ENCODE results near the gene ACER1.
"Not testable (repeated sequence)": the region's sequence is repeated elsewhere in the genome, so short reads cannot be mapped to it uniquely, and the experiment has no call there.

Gene ACER1

DNA sequence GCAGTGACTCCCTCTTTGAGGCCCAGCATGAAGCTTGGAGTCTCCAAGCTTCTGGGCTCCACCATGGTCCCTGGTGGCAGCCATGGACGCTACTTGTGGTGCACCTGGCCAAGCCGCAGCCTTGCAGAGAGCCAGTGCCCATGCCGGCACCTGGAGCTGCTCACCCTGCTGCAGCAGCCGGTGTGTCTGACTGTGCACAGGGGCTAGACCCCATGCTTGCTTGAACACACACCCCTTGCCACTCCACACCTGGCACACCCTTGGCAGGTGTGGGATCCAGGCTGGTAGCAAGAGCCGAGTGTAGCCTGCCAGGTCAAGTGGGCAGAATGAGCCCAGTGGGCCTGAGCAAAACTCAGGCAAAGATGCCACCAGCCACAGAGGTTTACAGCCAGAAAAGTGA, 35.0 kb downstream of the ACER1 start:
- no peak overlapping the region for H3K4me3 ChIP-seq (ENCODE audit: low read length)
- no peak overlapping the region for H2AFZ ChIP-seq (ENCODE audit: low read depth, low read length)
- H3K9me3 ChIP-seq (ENCODE audit: low read length): peaks cover 7% of the 10 kb centered on the region
- no peaks in the 10 kb centered on the region for H3K27me3 ChIP-seq (ENCODE audit: insufficient read depth, low read length)
- no peaks in the 10 kb centered on the region for H3K4me1 ChIP-seq (ENCODE audit: insufficient read depth, low read length)
- H3K36me3 ChIP-seq (ENCODE audit: insufficient read depth, low read length): no peaks in the 10 kb centered on the region

DNA sequence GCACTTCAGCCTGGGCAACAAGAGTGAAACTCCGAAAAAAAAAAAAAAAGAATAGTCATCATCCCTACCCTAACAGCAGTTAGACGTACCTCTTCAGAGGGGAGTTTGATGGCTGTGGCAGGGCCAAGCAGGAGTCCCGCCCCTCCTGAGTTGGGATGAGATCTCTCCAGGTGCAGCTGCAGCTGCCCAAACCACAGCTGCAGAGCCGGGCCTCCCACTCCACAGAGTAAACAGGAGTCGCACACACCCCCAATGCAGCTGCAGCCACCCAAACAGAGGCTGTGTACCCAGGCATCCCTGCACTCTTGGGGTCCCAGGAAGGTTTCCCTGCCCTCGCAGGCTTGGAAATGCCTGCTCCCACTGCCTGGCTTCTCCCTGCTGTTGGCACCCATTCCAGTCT, 36.2 kb downstream of the ACER1 start:
- Histone ChIP-seq H2AFZ (ENCODE audit: low read depth, low read length) (no peak overlapping the region), H3K4me1 (ENCODE audit: insufficient read depth, low read length) (no peaks in the 10 kb centered on the region), H3K36me3 (ENCODE audit: insufficient read depth, low read length) (no peaks in the 10 kb centered on the region), H3K9me3 (ENCODE audit: low read length) (peaks cover 11% of the 10 kb centered on the region), H3K4me3 (ENCODE audit: low read length) (no peak overlapping the region), H3K27me3 (ENCODE audit: insufficient read depth, low read length) (no peaks in the 10 kb centered on the region)

DNA sequence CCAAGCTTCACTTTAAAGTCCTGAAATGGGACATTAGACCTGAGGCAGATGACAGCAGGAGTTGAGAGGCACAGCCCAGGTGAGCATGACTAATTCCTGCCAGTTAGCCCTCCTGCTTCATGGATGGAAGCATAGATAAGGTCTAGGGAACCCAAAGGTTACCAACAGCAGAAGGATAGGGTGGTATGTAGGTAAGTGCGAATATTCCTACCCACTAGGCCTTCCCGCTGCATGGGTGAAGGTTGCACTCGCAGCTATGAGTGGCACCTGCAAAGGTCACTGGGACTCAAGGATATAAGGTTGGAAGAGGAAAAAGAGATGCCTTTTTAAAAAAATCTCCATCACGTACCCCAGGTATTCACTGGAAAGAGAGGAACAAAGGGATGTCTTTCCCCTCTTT, 41.4 kb downstream of the ACER1 start:
- Histone ChIP-seq H2AFZ (ENCODE audit: low read depth, low read length) (no peak overlapping the region), H3K4me3 (ENCODE audit: low read length) (no peak overlapping the region)

DNA sequence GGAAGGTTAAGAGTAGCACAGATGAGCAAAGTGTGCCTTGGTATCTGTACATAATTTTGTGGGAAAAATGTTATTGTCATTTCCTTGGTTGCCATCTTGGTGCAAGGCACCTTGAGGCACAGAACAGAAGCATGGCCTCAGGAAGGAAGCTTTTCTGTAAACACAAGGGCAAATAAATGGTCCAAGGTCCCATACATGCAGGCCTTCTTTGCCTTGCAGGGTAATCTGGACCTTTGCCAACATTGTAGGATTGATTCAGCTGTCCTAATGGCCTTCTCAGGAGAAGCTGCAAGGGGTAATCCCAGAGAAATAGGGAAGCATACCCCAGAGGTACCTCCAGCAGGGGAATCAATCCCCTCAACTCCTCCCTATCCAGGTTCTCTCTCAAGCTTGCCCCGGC, 44.7 kb downstream of the ACER1 start:
- no peaks in the 10 kb centered on the region for H3K27me3 ChIP-seq (ENCODE audit: insufficient read depth, low read length)
- H3K4me3 ChIP-seq (ENCODE audit: low read length): no peak overlapping the region
- H2AFZ ChIP-seq (ENCODE audit: low read depth, low read length): no peak overlapping the region
- H3K9me3 ChIP-seq (ENCODE audit: low read length): peaks cover 24% of the 10 kb centered on the region
- H3K4me1 ChIP-seq (ENCODE audit: insufficient read depth, low read length): no peaks in the 10 kb centered on the region
- no peaks in the 10 kb centered on the region for H3K36me3 ChIP-seq (ENCODE audit: insufficient read depth, low read length)

More for the DNA sequence above, 41.4 kb downstream of the ACER1 start:
- no peaks in the 10 kb centered on the region for H3K36me3 ChIP-seq (ENCODE audit: insufficient read depth, low read length)
- no peaks in the 10 kb centered on the region for H3K27me3 ChIP-seq (ENCODE audit: insufficient read depth, low read length)
- H3K4me1 ChIP-seq (ENCODE audit: insufficient read depth, low read length): no peaks in the 10 kb centered on the region
- peaks cover 20% of the 10 kb centered on the region for H3K9me3 ChIP-seq (ENCODE audit: low read length)

DNA sequence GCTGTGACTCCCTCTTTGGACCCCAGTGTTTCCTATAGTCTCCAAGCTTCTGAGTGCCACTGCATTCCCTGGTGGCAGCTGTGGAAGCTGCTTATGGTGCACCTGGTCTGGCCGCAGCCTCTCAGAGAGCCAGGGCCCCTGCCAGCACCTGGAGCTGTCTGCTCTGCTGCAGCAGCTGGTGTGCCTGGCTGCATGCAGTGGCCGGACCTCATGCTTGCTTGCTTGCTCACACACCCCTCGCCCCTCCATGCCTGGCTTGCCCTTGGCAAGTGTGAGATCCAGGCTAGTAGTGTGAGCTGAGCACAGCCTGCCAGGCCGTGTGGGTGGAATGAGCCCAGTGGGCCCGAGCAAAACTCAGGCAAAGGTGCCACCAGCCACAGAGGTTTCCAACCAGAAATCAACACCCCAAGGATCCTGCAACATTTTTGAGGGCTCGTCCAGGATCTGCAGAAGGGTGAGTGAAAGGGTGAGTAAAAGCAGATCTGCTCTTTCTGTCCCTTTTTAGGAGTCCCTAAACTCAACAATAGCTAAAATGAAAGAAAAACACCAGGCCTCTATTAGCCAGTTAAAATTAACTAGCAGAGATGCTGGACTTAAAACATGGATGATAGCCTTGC, 46.0 kb downstream of the ACER1 start:
- Histone ChIP-seq H3K9me3 (ENCODE audit: low read length) (peaks cover 20% of the 10 kb centered on the region), H3K27me3 (ENCODE audit: insufficient read depth, low read length) (no peaks in the 10 kb centered on the region)

DNA sequence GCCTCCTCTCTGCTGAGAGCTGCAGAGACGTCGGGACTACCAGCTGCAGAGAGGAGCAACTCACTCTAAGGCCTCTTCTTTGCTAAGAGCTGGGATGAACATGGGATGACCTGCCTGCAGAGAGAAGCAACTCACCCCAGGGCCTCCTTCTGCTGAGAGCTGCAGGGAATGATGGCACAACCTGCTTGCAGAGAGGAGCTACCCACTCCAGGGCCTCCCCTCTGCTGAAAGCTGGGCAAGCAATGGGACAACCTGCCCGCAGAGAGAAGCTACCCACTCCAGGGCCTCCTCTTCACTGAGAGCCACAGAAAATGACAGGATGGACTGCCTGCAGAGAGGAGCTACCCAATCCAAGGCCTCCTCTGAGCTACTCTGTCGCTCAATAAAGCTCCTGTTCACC, 46.7 kb downstream of the ACER1 start:
- H3K9me3 ChIP-seq (ENCODE audit: low read length): peaks cover 13% of the 10 kb centered on the region
- no peaks in the 10 kb centered on the region for H3K36me3 ChIP-seq (ENCODE audit: insufficient read depth, low read length)
- H3K27me3 ChIP-seq (ENCODE audit: insufficient read depth, low read length): no peaks in the 10 kb centered on the region
- no peaks in the 10 kb centered on the region for H3K4me1 ChIP-seq (ENCODE audit: insufficient read depth, low read length)
- H3K4me3 ChIP-seq (ENCODE audit: low read length): no peak overlapping the region
- no peak overlapping the region for H2AFZ ChIP-seq (ENCODE audit: low read depth, low read length)

More for the DNA sequence above, 46.0 kb downstream of the ACER1 start:
- H3K4me1 ChIP-seq (ENCODE audit: insufficient read depth, low read length): no peaks in the 10 kb centered on the region
- H3K36me3 ChIP-seq (ENCODE audit: insufficient read depth, low read length): no peaks in the 10 kb centered on the region
- no peak overlapping the region for H2AFZ ChIP-seq (ENCODE audit: low read depth, low read length)
- no peak overlapping the region for H3K4me3 ChIP-seq (ENCODE audit: low read length)

DNA sequence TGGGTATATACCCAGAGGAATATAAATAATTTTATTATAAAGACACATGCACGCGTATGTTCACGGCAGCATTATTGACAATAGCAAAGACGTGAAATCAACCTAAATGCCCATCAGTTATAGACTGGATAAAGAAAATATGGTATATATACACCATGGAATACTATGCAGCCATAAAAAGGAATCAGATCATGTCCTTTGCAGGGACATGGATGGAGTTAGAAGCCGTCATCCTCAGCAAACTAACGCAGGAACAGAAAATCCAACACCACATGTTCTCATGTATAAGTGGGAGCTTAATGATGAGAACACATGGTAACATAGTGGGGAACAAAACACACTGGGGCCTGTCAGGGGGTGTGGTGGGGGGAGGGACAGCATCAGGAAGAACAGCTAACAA, 51.0 kb downstream of the ACER1 start:
- not testable (repeated sequence) for H3K36me3 ChIP-seq (ENCODE audit: insufficient read depth, low read length); H3K9me3 ChIP-seq (ENCODE audit: low read length); H3K4me3 ChIP-seq (ENCODE audit: low read length); H3K27me3 ChIP-seq (ENCODE audit: insufficient read depth, low read length); H2AFZ ChIP-seq (ENCODE audit: low read depth, low read length)
- H3K4me1 ChIP-seq (ENCODE audit: insufficient read depth, low read length): peaks cover 11% of the 10 kb centered on the region

DNA sequence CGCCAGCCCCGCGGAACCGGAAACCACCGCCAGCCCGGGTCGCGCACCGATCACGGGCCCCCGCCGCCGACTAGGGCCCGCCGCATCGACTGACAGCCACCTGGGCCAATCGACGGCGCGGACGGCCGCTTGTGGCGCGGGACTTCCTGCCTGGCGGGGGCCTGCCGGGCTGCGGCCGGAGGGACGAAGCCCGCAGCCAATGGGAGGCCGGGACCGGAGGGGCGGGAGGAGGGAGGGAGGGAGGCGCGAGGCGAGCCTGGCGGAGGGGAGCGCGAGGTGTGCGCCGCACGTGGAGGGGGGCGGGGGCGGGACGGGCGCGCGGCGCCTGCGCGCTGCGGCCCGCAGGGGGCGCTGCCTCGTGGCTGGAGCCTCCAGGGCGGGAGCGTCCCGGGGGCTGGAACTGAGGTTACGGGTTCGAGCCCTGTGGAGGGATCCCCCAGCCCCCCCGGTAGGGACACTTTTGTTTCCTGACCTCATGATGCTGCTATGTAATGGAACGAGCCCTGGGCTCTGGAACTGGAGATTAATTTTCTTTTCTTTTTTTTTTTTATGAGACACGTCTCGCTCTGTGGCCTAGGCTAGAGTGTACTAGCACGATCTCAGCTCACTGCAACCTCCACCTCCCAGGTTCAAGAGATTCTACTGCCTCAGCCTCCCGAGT, 53.4 kb downstream of the ACER1 start, which contains the start of gene MLLT1:
MLLT1 (minus strand) TSS at position 45 of the 661 bp plus-strand sequence. CDS start 191 bp downstream, outside the sequence.
- H3K9me3 ChIP-seq (ENCODE audit: low read length): no peaks in the 10 kb centered on the region
- H3K27me3 ChIP-seq (ENCODE audit: insufficient read depth, low read length): no peaks in the 10 kb centered on the region
- H2AFZ ChIP-seq (ENCODE audit: low read depth, low read length): no peak within 1 kb of the TSS
- peaks cover 19% of the 10 kb centered on the region for H3K4me1 ChIP-seq (ENCODE audit: insufficient read depth, low read length)
- H3K4me3 ChIP-seq (ENCODE audit: low read length): peak within 1 kb of the TSS; percentile 68
- peaks cover 10% of the 10 kb centered on the region for H3K36me3 ChIP-seq (ENCODE audit: insufficient read depth, low read length)

DNA sequence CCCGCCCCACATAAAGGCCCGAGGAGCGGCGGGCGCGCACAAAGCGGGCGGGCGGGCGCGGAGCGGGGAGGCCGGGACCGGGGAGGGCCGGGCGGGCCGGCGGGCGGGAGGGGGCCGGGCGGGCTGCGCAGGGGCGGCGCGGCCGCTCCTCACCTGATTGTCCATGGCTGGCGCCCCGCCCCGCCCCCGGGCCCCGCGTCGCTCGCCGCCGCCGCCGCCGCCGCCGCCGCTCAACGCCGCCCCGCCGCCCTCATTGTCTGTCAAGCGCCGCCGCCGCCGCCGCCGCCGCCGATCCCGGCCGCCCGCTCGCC, 53.8 kb downstream of the ACER1 start:
- peaks cover 10% of the 10 kb centered on the region for H3K36me3 ChIP-seq (ENCODE audit: insufficient read depth, low read length)
- H3K4me1 ChIP-seq (ENCODE audit: insufficient read depth, low read length): peaks cover 23% of the 10 kb centered on the region
- H3K4me3 ChIP-seq (ENCODE audit: low read length): peak overlapping the region; percentile 68
- no peaks in the 10 kb centered on the region for H3K9me3 ChIP-seq (ENCODE audit: low read length)
- H3K27me3 ChIP-seq (ENCODE audit: insufficient read depth, low read length): no peaks in the 10 kb centered on the region
- no peak overlapping the region for H2AFZ ChIP-seq (ENCODE audit: low read depth, low read length)

DNA sequence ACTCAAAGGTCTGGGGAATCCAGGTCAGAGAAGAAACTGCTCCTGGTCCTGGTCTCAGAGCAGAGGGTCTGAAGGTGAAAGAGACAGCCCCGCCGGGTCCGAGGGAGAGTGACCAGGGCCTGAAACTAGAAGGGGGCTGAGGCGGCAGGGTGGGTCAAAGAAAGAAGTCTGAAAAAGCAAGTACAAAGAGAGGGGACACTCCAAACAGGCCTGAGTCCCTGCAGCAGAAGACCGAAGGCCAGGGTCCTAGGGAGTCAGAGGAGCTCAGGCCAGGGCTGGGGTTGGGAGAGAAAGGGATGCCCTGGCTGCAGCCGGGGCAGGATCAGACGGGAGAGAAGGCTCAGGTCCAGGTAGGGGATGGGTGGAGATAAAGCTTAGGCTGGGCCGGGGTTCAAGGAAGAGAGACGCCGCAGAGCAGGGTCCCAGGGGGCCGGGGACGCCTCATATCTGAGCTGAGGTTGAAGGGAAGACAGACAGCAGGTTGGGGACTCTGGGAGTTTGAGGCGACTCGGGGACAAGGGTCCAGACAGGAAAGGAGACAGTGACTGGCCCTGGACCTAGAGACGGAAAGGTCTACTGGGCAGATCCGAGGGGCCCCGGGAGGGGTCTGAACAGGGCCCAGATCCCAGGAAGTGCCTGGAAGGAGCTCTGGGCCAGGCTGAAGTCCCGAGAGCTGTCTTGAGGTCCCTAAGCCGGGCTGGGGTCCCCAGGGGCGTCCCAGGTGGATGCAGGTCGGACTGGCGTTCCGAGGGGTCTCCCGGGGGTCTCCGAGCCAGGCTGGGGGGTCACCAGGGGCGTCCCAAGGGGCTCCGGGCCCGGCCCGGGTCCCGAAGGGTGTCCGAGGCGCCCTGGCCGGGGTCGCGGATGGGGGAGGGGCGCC, 54.4 kb downstream of the ACER1 start:
- no peak overlapping the region for H2AFZ ChIP-seq (ENCODE audit: low read depth, low read length)
- H3K36me3 ChIP-seq (ENCODE audit: insufficient read depth, low read length): peaks cover 10% of the 10 kb centered on the region
- H3K27me3 ChIP-seq (ENCODE audit: insufficient read depth, low read length): no peaks in the 10 kb centered on the region
- no peaks in the 10 kb centered on the region for H3K9me3 ChIP-seq (ENCODE audit: low read length)
- H3K4me3 ChIP-seq (ENCODE audit: low read length): peak overlapping the region; percentile 68
- H3K4me1 ChIP-seq (ENCODE audit: insufficient read depth, low read length): peaks cover 29% of the 10 kb centered on the region

DNA sequence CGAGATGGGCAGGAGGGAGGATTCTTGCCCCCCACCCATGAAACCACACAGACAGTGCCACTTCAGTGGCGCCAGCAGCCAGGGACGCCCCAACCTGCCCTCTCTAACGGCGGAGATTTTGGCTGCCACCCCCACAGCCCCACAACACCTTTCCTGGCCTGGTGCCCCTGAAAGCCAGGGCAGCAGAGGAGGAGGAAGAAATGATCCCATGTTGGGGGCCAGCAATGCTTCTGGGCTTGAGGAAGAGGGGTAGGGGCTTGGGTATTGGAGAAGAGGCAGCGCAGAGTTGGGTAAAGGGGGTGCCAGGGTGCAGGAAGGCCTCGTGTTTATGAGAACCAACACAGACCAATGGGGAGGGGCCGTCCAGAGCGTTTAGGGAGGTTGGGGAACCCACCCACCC, 55.4 kb downstream of the ACER1 start:
- Histone ChIP-seq H3K27me3 (ENCODE audit: insufficient read depth, low read length) (no peaks in the 10 kb centered on the region), H3K4me3 (ENCODE audit: low read length) (peak overlapping the region; percentile 12), H3K9me3 (ENCODE audit: low read length) (no peaks in the 10 kb centered on the region), H2AFZ (ENCODE audit: low read depth, low read length) (no peak overlapping the region), H3K36me3 (ENCODE audit: insufficient read depth, low read length) (peaks cover 10% of the 10 kb centered on the region), H3K4me1 (ENCODE audit: insufficient read depth, low read length) (peaks cover 39% of the 10 kb centered on the region)

DNA sequence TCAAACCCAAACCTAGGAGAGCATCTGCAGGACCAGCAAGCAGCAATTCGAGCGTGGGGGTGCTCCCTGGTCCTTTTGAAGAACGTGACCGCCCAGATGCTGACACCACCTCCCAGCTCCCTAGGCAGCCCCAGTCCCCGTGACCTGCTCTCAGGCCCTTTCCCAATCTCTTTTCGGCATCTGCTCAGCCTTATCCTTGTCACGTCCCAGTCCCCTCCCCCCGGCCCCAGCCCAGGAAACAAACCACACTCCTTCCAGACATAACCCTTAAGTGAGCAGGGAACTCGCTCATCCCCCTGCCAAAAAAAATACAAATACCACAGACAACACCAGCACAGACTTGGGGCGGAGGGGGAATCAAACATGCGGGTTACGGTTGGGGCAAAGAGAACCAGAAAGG, 57.0 kb downstream of the ACER1 start:
- H2AFZ ChIP-seq (ENCODE audit: low read depth, low read length): no peak overlapping the region
- peaks cover 55% of the 10 kb centered on the region for H3K4me1 ChIP-seq (ENCODE audit: insufficient read depth, low read length)
- H3K36me3 ChIP-seq (ENCODE audit: insufficient read depth, low read length): peaks cover 10% of the 10 kb centered on the region
- H3K27me3 ChIP-seq (ENCODE audit: insufficient read depth, low read length): no peaks in the 10 kb centered on the region
- H3K4me3 ChIP-seq (ENCODE audit: low read length): no peak overlapping the region
- H3K9me3 ChIP-seq (ENCODE audit: low read length): no peaks in the 10 kb centered on the region

DNA sequence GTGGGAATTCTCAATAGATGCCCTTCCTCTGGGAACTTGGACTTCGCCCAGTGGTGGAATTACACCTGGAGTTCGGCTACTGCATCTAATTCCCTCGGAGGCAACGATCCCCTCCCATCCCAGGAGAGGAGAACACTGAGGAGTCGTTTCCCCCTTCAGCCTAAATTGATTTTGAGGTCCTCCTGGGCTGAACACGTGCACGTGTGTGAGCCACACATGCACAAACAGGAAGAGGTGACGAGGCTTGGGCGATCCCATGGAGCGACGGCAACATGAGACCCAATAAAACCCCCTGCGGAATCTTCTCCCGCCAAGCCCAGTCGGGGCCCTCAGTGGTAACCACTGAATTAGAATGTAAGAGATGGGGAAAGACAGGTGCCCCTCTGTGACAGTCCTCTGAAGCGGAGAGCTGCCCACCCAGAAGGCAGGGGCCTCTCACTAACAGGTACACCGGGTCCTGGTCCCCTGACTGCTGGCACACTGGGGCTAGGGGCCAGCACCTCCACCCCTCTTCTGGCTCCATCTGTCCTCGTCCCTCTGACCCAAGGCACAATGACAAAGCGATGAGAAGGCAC, 58.2 kb downstream of the ACER1 start:
- peaks cover 56% of the 10 kb centered on the region for H3K4me1 ChIP-seq (ENCODE audit: insufficient read depth, low read length)

More for the DNA sequence above, 58.2 kb downstream of the ACER1 start:
- no peaks in the 10 kb centered on the region for H3K9me3 ChIP-seq (ENCODE audit: low read length)
- H2AFZ ChIP-seq (ENCODE audit: low read depth, low read length): no peak overlapping the region
- no peak overlapping the region for H3K4me3 ChIP-seq (ENCODE audit: low read length)
- H3K27me3 ChIP-seq (ENCODE audit: insufficient read depth, low read length): no peaks in the 10 kb centered on the region
- peaks cover 13% of the 10 kb centered on the region for H3K36me3 ChIP-seq (ENCODE audit: insufficient read depth, low read length)

All from neuron (in vitro differentiated cells).